ENCODE results near the gene FAM83C. TPM values are rescaled to one million over a fixed set of nuclear protein-coding genes. Genes with fewer than 3 reads are reported as not detected.

The FAM83C gene
- polyA plus RNA-seq, 6 donors from 2014 or later: not detected

- Mint-ChIP-seq H3K27ac (no peak overlapping the region), H3K27me3 (peaks cover 9 to 12% (median 10%) of the 10 kb centered on the region in 3 donors), H3K36me3 (peaks cover 29 to 44% of the 10 kb centered on the region in 2 donors), H3K9me3 (peaks cover 0 to 2% (median 0%) of the 10 kb centered on the region in 7 donors), H3K4me1 (peaks cover 0 to 3% (median 0%) of the 10 kb centered on the region in 3 donors), H3K4me3 (no peak overlapping the region)
- ATAC-seq (ENCODE audit: low read depth in 2 of 2): no peak
- DNase-seq: no peak
Observed at GRCh38 chr20:35235881-35236280, 56.3 kb downstream of the FAM83C start.

Other genes with a start within 250 kb of the FAM83C start
- 10 to 100 TPM; 37.1 to 63.2 (median 51.2) TPM for gene TRPC4AP, start 199.6 kb downstream of the FAM83C start, polyA plus RNA-seq (ENCODE audit: low read depth in 6 of 6)
- gene EDEM2, start 145.1 kb downstream of the FAM83C start, polyA plus RNA-seq (ENCODE audit: low read depth in 6 of 6): 10 to 100 TPM; 41.6 to 67.6 (median 45.5) TPM
- not detected for gene PROCR, start 120.4 kb downstream of the FAM83C start, polyA plus RNA-seq (ENCODE audit: low read depth in 6 of 6)
- under 1 TPM in 5 of 6 donors, not detected in 1; 0.05 to 0.09 (median 0.08) TPM for gene MMP24, start 65.7 kb downstream of the FAM83C start, polyA plus RNA-seq (ENCODE audit: low read depth in 6 of 6)
- gene MMP24OS, start 14.3 kb downstream of the FAM83C start, polyA plus RNA-seq (ENCODE audit: low read depth in 6 of 6): 10 to 100 TPM in 2 of 6 donors, 1 to 10 TPM in 4; 3.7 to 14.1 (median 8.6) TPM
- 100 to 1,000 TPM; 206 to 241 (median 228) TPM for gene EIF6, start 7.7 kb downstream of the FAM83C start, polyA plus RNA-seq (ENCODE audit: low read depth in 6 of 6)
- 10 to 100 TPM; 10.2 to 17.1 (median 11.7) TPM for gene UQCC1, start 119.5 kb upstream of the FAM83C start, polyA plus RNA-seq (ENCODE audit: low read depth in 6 of 6)
- gene GDF5, start 145.8 kb upstream of the FAM83C start, polyA plus RNA-seq (ENCODE audit: low read depth in 6 of 6): not detected
- gene CEP250, start 163.2 kb upstream of the FAM83C start, polyA plus RNA-seq (ENCODE audit: low read depth in 6 of 6): 10 to 100 TPM in 1 of 6 donors, 1 to 10 TPM in 4, not detected in 1; 3.4 to 20.5 (median 5.2) TPM
- gene C20orf173, start 237.2 kb upstream of the FAM83C start, polyA plus RNA-seq (ENCODE audit: low read depth in 6 of 6): not detected
- 100 to 1,000 TPM; 103 to 141 (median 117) TPM for gene ERGIC3, start 249.7 kb upstream of the FAM83C start, polyA plus RNA-seq (ENCODE audit: low read depth in 6 of 6)

Data from naive B cell (primary cell).